ELR (cell line): Measurements from ENCODE around the gene CDHR4.
A peak's percentile ranks its signal among the peaks of the same experiment; 100 is the strongest.
"Not testable (repeated sequence)": the region's sequence is repeated elsewhere in the genome, so short reads cannot be mapped to it uniquely, and the experiment has no call there.

Experiments used
- DNase-seq: peaks from one replicate; pipeline ENCODE4 v3.0.0-alpha.2; 2015; ENCODE audit warnings: low read depth

CDHR4 gene

DNA sequence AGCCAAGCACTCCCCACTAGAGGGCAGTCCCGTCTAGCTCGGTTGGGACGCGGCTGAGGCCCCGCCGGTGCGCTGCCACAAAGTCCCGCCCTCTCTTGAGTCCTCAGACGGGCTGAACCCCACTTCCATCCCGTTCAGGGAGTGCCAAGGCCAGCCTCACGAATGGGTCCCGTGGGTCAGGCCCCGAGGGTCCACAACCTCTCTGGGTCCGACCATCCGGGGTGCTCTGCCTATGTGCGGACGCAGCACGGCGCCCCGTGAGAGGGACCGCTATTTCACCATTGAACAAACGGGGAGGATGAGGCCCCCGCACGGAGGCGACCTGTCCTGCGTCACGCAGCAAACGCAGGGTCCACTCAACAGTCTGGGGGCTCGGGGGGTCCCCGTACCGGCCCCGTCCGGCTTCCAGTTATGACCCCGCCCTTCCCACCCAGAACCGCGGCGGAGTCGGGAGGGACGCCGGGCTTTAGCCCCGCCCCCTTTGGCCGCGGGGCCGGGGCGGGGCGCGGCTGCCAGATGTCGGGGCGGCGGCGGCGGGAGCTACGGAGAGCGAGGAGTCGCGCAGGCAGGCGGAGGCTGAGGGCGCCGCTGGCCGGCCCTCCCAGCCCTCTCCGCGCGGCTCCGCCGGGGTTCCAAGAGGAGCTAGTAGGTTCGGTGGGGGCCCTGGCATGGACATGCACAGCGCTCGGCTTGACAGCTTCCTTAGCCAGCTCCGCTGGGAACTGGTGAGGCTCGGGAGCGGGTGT is 3.2 kb upstream of the CDHR4 start, which contains the start of gene INKA1:
Gene INKA1 (plus strand): TSS at position 543 of the 746 bp plus-strand sequence. CDS start 132 bp downstream, at position 675.
- DNase-seq = peak; percentile 88

DNA sequence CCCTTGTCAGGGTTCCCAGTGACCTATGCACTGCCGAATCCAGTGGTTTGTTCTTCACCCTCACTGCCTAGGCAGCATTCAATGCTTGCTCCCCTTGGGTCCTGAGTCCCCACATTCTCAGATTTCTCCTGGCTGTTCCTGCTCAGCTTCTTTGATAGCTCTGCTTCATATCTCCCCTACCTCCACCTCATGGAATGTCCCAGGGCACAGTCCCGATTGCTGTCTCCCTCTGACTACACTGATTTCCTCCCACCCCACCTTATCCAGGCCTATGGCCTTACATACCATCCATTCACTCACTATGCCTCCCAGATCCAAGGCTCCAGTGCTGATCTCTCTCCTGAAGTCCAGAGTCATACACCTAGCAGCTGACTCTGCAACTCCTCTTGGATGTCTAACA is 1.5 kb upstream of the CDHR4 start:
- no peak for DNase-seq

DNA sequence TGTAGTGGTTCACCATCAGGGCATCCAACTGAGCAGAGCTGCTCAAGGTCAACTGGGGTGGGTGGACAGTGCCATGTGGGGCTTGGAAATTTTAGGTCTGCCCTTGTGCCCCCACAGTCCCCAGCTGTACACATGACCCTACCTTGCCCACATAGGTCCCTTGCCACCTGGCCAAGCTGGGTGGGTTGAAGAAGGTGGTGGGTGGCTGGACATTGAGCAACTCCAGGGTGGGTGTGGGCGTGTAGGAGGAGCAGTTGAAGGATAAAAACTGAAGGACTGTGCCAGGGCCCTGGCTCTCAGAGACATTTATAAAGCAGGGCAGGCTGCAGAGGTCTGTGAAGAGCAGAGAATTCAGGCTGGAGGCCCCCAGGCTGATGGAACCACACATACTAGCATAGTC is 568 bp downstream of the CDHR4 start:
- DNase-seq = no peak

DNA sequence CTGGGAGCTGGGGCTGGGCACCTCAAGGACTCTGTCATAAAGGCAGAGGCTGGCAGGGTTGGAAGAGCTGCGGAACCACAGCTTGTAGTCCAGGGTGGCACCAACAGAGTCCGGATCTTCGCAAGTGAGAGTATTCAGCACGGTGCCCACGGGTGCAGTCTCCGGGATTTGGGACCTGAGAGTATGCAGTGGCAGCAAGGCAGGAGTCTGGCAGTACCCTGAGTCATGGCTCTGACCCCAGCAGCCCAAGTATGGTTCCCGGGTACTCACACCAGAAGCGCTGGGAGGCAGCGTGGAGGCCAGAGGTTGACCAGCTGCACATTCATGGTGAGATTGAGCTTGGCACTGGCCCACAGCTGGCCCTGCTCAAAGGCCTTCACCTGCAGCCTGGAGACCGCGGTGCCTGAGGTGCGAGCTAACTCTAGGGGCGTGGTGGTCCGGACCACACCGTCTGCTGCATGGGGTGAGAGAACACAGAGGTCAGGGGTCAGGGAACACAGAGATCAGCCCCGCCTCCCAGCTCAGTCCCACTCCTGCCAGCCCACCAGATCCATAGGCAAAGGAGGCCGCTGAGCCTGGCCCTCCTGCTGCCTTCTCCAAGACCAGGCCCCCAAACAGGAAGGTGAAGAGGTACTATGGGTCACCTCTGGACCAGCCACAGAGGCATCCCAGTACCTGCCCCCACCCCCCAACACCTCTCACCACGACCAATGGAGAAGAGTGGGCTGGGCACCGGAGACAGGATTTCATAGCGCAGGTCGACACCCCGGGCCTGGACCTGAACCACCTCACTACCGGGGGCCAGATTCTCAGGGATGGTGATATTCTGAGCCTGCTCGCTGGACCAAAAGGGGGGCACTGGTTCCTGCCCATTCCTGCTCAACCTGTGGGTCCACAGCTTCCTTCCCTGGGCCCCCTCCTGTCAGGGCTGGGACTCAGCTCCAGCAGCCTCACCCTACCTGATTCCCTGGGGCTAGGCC is 4.5 kb downstream of the CDHR4 start:
- no peak for DNase-seq

DNA sequence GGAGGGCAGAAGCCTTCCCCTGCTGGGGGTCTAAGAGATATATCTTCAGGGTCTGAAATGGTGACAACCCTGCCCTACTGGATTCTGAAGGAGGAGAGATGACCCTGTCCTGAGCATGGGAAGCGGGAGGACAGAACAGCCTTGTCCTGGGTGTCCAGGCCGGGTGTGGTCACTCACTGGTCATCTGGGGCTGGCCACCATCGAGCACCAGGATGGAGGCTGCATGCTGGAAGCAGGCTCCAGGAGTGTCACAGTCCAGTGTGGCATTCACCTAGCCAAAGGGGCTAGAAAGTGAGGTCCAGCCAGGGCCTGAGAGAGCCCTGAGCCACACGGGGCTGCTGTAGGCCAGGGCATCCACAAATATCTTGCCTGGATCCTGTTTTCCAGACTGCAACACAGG is 5.2 kb downstream of the CDHR4 start:
- DNase-seq = no peak

DNA sequence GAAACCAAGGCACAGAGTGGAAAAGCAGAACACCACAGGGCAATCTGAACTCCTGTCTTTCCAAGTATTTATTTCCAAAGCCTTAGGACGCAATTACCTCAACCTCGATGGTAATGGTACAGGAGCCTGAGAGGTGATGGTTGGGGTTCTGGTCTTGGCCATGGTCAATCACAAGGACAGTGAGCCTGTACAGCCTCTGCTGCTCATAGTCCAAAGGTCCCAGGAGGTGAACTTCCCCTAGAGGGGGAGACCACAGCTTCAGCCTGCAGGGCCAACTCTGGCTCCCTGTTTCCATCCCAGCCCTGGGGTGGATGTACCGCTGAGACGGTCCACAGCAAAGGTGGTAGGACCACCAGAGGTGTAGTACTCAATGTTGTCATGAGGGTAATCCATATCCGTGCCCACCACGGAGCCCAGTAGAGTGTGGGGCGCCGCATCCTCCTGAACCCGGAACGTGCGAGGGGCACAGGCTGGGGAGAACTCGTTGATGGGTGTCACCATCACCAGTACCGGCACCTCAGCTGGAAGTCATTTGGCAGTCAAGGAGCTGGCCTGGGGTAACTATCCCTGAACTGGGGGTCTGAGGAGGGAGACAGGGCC is 6.1 kb downstream of the CDHR4 start:
- no peak for DNase-seq

DNA sequence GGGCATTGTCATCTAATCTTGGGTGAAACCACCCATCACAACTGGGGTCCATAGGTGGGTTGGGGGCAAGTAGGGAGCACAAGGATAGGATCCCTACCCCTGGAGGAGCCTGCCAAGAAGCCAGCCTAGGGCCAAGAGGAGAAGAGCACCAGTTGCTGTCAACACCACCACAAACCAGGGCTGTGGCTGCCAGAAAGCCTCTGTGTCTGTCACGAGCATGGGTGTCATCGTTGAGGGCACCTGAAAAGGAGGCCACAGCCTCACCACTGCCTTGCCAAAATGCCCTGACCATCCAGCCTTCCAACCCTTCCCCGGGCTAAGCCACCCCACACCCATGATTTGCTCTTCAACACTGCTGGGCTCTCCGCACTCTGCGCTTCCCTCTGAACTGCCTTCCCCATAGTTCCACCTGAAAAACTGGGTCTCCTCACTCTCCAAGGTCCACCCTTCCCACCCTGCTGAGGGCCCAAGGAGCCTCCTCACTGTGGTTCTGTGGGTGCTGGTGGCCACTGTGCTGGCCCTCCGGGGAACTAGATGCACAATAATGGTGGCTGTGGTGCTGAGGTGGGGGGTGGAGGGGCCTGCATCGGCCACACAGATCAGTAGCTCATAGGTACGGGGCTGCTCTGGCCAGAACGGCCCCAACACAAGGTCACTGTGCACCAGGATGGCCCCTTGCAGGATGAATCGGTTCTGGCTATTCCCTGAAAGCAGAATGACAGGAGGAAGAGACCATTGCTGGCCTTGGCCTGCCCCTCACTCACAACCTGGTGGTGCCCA is 7.1 kb downstream of the CDHR4 start:
- DNase-seq = no peak

DNA sequence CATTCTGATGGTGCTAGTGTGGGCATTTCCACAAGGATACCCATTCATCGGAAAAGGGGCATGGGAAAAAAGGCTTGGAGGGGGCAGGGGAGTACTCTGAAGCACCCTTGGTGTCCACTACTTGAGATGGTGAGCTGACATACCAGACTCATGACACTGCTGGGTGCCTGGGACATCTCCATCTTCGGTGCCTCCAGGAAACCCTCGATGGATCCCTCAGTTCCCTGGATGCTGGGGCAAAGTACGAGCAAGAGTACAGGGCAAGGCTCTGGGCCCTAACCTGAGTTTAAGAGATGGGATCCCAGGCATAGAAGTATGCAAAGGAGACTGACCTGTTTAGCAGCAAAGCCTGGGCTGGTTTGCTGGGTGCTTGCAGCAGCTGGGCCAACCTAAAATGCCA is 8.1 kb downstream of the CDHR4 start:
- no peak for DNase-seq

DNA sequence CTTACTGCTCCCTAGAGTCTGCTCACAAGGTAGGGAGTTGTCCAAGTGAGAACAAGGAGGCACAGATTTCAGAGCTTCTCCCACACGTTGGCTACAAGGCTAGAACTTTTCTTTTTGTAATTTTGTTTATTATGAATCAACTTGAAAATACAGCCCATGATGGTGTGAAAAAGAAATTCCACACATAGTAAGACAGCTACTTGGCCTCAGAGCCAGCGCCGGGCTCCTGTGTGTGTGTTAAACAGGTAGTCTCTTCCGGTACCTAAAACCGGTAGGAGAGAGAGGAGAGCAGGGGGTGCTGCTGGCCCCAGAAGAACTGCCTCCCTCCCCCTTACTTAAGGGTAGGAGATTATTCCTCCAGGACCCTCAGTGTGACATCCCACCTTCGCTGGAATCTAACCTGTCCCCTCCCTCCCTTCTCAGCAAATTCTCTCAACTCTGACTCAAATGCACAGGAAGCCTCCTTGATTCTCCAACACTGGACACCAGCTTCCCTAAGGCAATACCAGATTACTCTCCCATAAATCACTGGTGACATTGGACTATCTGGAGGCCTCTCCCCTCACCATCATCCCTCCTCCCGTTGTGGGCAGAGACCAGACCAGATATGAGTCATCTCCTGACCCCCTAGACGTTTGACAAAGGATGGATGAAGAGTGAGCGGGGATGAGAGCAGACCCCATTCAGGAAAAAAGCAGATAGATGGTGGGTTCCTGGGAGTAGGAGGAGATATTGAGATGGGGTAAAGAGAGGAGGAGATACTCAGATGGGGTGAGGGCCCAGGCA is 8.9 kb downstream of the CDHR4 start:
- DNase-seq = peak; percentile 73

DNA sequence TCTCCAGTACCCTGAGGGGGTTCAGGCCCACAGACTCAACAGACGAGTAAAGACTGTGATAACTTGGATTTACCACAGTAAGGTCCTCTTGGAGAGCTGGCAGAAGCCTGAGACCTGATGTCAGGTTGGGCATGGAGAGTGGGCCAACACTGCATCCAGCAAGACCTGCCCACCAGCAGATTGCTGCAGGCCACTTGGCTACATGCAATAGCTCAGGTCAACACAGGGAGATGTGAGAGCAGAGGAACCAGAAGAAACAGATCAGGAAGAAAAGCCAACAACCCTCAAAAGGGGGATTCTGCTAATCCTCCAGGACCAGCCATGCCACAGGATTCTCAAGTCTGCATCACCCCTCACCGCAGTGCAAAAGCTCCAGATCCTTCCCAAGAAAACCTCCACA is 11.6 kb downstream of the CDHR4 start:
- no peak for DNase-seq

DNA sequence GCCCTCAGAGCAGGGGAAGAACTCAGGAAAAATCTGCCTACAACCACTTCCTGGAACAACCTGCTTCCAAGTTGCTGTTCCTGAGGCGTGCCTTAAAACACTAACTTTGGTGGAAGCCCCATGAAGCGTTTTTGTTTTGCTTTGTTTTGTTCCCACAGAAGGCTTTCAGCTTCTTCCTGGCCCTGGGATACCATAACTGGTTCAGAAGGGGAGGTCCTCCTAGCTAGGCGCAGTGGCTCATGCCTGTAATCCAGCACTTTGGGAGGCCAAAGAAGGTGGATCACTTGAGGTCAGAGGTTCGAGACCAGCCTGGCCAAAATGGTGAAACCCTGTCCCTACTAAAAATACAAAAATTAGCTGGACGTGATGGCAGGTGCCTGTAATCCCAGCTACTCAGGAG is 12.1 kb downstream of the CDHR4 start:
- no peak for DNase-seq

DNA sequence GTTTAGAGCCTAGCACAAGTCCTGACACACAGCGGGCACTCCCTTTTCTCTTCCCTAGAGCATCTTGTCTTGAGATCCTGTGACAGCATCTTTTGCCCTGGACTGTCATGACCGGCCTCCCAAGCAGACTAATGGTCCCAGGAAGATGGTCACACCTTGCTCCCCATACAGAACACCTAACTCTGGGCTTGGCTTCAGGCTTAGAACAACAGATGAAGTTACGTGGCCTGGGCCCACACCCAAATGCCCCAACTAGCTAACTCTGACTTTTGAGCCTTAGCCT is 12.6 kb downstream of the CDHR4 start:
- no peak for DNase-seq

DNA sequence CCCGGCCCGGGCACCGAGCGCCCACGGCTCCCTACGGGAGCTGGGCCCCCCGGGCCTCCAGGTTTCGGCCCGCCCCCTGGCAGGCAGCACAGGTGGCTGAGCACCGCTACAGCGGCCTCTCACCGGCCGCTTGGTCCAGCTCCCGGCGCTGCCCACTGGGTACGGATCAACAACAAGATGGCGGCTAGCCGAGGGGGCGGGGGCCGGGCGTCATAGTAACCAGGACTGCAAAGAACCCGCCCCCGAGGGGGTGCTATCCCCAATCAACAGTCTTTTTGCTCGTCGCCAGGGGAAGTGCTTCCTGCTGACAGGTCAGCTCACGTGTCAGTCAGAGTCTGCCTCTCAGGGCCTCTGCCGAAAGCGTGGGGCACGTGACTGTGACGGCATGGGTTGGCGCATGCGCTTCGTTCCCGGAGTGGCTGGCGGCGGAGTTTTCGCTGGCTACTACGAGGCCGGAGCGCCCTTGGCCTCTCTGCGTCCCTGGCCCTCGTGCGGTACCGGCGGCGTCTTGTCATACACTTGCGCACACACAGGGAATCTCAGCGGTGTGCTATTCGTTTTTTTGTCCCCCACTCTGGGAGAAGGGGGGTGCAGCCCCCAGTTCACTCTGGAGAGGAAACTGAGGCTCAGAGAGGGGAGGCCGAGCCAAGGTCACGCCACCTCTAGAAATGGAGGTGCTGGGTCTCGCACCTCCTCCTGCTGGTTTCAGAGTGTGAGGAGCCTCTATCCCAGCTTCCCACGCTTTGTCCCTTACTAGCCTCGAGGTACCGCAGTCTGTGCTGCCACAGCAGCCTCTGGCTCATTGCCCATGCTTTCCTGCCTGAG is 13.1 kb downstream of the CDHR4 start, which contains the start of gene IP6K1:
Gene IP6K1 (minus strand): TSS at position 186 of the 825 bp plus-strand sequence. CDS start 38,502 bp downstream, outside the sequence.
- peak; percentile 100 for DNase-seq

DNA sequence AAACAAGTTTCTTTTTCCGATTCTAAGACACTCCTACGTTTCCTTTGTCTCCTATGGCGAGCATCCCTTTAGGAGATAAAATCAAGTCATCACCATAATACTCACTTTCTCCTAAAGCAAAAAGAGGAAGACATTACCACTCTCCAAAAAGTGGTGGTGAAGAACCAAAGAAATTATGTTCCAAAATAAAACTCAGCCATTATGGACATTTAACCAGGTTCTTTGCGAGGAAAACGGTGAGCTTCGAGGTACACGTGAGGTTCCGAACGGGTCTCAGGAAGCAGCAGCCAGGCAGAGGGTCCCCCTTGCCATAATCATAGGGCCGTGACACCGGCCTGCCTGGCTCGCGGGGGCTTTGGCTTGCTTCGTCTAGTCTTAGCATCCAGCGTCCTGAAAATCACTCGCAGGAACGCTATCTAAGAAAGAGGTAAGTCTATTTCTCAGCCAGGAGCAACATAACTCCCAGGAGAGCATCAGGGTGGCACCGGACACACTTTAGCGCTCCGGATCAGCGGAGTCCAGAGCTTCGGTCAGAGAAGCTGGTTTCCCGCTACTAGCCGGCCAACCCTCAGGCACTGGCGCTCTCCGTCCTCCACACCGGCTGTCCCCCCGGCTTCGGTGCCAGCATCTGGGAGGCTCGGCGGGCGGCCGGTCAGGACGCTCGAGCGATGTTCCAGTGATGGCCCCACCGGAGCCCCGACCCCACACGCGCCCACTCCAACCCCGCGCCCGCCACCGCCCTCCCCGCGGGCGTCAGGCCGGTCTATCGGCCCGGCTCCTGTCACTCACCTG is 13.9 kb downstream of the CDHR4 start:
- DNase-seq = peak; percentile 64

DNA sequence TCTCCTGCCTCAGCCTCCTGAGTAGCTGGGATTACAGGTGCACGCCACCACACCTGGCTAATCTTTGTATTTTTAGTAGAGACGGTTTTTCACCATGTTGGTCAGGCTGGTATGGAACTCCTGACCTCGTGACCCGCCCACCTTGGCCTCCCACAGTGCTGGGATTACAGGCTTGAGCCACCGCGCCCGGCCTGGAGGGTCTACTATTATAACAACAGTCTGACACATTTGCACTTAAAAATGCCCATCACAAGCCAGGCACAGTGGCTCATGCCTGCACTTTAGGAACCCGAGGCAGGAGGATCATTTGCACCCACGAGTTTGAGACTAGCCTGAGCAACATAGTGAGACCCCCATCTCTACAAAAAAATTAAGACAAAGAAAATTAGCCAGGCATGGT is 17.4 kb downstream of the CDHR4 start:
- not testable (repeated sequence) for DNase-seq

DNA sequence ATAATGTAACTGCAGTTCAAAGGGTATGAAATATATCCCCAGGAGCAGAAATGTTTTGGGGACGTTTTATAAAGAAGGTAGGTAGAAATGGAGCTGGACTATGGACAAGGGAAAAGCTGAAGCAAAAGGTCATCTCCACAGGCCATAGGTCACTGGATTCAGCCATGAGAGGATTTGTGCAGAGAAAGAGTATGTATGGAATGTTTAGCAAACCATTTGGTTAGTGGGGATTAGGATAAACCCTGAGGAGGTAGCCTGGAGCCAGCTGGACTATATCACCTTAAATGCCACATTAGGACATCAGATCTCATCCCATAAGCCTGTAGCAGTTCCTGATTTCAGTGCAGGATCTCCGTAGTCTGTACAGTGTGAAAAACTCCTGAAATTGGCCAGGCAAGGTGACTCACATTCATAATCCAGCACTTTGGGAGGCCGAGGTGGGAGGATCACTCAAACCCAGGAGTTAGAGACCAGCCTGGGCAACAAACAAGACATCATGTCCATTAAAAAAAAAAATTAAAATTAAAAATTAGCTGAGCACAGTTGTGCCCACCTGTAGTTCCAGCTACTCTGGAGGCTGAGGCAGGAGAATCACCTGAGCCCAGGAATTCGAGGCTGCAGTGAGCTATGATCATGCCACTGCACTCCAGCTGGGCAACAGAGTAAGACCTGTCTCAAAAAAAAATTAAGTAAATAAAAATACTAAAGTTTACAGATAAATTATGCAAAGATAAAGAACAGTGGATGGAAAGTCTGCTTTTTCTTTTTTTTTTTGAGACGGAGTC is 18.1 kb downstream of the CDHR4 start:
- no peak for DNase-seq

DNA sequence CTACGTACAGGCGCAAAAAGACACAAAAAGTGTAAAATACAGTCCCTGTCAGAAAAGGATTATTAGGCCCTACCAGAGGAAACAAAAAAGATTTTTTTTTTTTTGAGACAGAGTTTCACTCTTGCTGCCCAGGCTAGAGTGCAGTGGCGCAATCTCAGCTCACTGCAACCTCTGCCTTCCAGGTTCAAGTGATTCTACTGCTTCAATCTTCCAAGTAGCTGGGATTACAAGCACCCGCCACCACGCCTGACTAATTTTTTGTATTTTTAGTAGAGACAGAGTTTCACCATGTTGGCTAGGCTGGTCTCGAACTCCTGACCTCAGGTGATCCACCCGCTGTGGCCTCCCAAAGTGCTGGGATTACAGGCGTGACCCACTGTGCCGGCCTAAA is 18.7 kb downstream of the CDHR4 start:
- not testable (repeated sequence) for DNase-seq
